H1 (cell line): ENCODE data around the gene OLFML2B. TPM values are rescaled to one million over a fixed set of nuclear protein-coding genes. Genes with fewer than 3 reads are reported as not detected.

Source experiments
- CTCF ChIA-PET: fragments of 300-600 bp; sonication (Branson Sonifier 250); formaldehyde crosslinking; loops from one replicate; lab custom pipeline; 2021; ENCODE audit not compliant: partially characterized antibody; lab: Charles Lee
- POLR2A ChIA-PET: fragments of 300-600 bp; sonication (Branson Sonifier 250); formaldehyde crosslinking; loops from one replicate; lab custom pipeline; 2021; ENCODE audit warnings: inconsistent platforms; ENCODE audit not compliant: partially characterized antibody; lab: Charles Lee
- DNase-seq, 2 experiments: peaks; one replicate each; pipeline versions ENCODE4 v3.0.0 to v3.0.0-alpha.2; 2010 to 2022; ENCODE audit warnings: low spot score in 2 of 2, low read depth in 1 of 2, mixed read lengths in 1 of 2
- FAIRE-seq: peaks from 2 replicates; lab custom pipeline; 2011; peaks lifted over from hg19 to GRCh38; lab: Jason Lieb, UNC
- H2AFZ ChIP-seq: 2 replicates; pipeline ENCODE4 v1.8.1; 2012; ENCODE audit warnings: low read length, inconsistent platforms
- H2AK5ac ChIP-seq: 2 replicates; pipeline ENCODE4 v1.6.1; 2013; ENCODE audit warnings: low read depth, low read length
- H2BK120ac ChIP-seq: replicated peaks from 2 replicates; pipeline ENCODE3; 2013; ENCODE audit warnings: low read depth, low read length, inconsistent platforms
- H2BK12ac ChIP-seq: 2 replicates; pipeline ENCODE4 v1.6.1; 2013; ENCODE audit warnings: low read depth, low read length
- H2BK15ac ChIP-seq: 2 replicates; pipeline ENCODE4 v1.6.1; 2013; ENCODE audit warnings: low read length
- H2BK20ac ChIP-seq: 2 replicates; pipeline ENCODE4 v1.6.1; 2013; ENCODE audit warnings: low read length
- H2BK5ac ChIP-seq: 2 replicates; pipeline ENCODE4 v1.6.1; 2013; ENCODE audit warnings: low read depth, low read length
- H3K14ac ChIP-seq: 2 replicates; pipeline ENCODE4 v1.6.1; 2013; ENCODE audit warnings: inconsistent platforms; ENCODE audit not compliant: insufficient read length
- H3K18ac ChIP-seq: 2 replicates; pipeline ENCODE4 v1.6.1; 2013; ENCODE audit warnings: low read length; ENCODE audit errors: extremely low read depth
- H3K23ac ChIP-seq: 2 replicates; pipeline ENCODE4 v1.6.1; 2013; ENCODE audit warnings: inconsistent platforms; ENCODE audit not compliant: insufficient read length
- H3K23me2 ChIP-seq: 2 replicates; pipeline ENCODE4 v1.6.1; 2013; ENCODE audit warnings: low read depth, low read length
- H3K27ac ChIP-seq: 2 replicates; pipeline ENCODE4 v1.6.1; 2011; ENCODE audit warnings: low read depth, low read length, inconsistent platforms
- H3K27me3 ChIP-seq, 4 experiments: replicated peaks in 1 of 4; 1 replicate in 1 of 4; 2 replicates in 3 of 4; pipeline versions ENCODE4 v1.6.1 to v1.8.1; 2011 to 2013; ENCODE audit warnings: low read length in 3 of 4, mild to moderate bottlenecking in 3 of 4, inconsistent platforms in 2 of 4, mixed read lengths in 2 of 4, moderate library complexity in 1 of 4; ENCODE audit not compliant: control insufficient read depth in 3 of 4, insufficient read depth in 3 of 4; ENCODE audit errors: extremely low read depth in 1 of 4
- H3K36me3 ChIP-seq, 4 experiments: 2 replicates each; pipeline versions ENCODE4 v1.6.1 to v1.8.1; 2011 to 2013; ENCODE audit warnings: mild to moderate bottlenecking in 4 of 4, low read length in 3 of 4, moderate library complexity in 2 of 4, control low read depth in 1 of 4, inconsistent platforms in 1 of 4; ENCODE audit not compliant: insufficient read depth in 4 of 4, control insufficient read depth in 2 of 4
- H3K4ac ChIP-seq: replicated peaks from 2 replicates; pipeline ENCODE3; 2013; ENCODE audit warnings: low read length, low read depth, mixed read lengths, inconsistent platforms; ENCODE audit not compliant: insufficient read length
- H3K4me1 ChIP-seq, 4 experiments: replicated peaks in 1 of 4; 1 replicate in 1 of 4; 2 replicates in 3 of 4; pipeline versions ENCODE4 v1.6.1 to v1.8.1; 2011 to 2013; ENCODE audit warnings: low read length in 3 of 4, inconsistent platforms in 2 of 4, mixed read lengths in 1 of 4; ENCODE audit not compliant: insufficient read depth in 4 of 4, control insufficient read depth in 3 of 4
- H3K4me2 ChIP-seq, 2 experiments: 2 replicates each; pipeline versions ENCODE4 v1.6.1 to v1.8.1; 2011 to 2013; ENCODE audit warnings: low read depth in 2 of 2, low read length in 2 of 2, control low read depth in 1 of 2, inconsistent platforms in 1 of 2, mild to moderate bottlenecking in 1 of 2; ENCODE audit not compliant: insufficient read depth in 1 of 2
- H3K4me3 ChIP-seq, 4 experiments: fragments of 200-600, 300-600 bp in 1 of 4; sonication (generic), shearing (Covaris generic), sonication (Bioruptor Twin) in 1 of 4; 2 replicates each; pipeline versions ENCODE4 v1.5.1 to v1.8.1; 2011 to 2016; ENCODE audit warnings: low read length in 4 of 4, low read depth in 3 of 4, control low read depth in 2 of 4, inconsistent platforms in 2 of 4, mild to moderate bottlenecking in 2 of 4, mixed read lengths in 1 of 4, moderate library complexity in 1 of 4; ENCODE audit not compliant: insufficient read depth in 2 of 4; ENCODE audit errors: extremely low read depth in 1 of 4
- H3K56ac ChIP-seq: replicated peaks from 2 replicates; pipeline ENCODE3; 2013; ENCODE audit warnings: low read depth, mild to moderate bottlenecking, mixed read lengths, low read length, inconsistent platforms; ENCODE audit not compliant: insufficient read length
- H3K79me1 ChIP-seq: 2 replicates; pipeline ENCODE4 v1.6.1; 2013; ENCODE audit warnings: low read depth, low read length, control low read depth
- H3K79me2 ChIP-seq, 2 experiments: 2 replicates each; pipeline versions ENCODE4 v1.6.1 to v1.8.1; 2012 to 2013; ENCODE audit warnings: low read length in 2 of 2, mild to moderate bottlenecking in 2 of 2, inconsistent platforms in 1 of 2; ENCODE audit not compliant: insufficient read depth in 2 of 2, control insufficient read depth in 1 of 2
- H3K9ac ChIP-seq, 4 experiments: replicated peaks in 1 of 4; 1 replicate in 1 of 4; 2 replicates in 3 of 4; pipeline versions ENCODE4 v1.6.1 to v1.8.1; 2011 to 2013; ENCODE audit warnings: low read depth in 3 of 4, low read length in 3 of 4, control low read depth in 2 of 4, mild to moderate bottlenecking in 2 of 4, moderate library complexity in 2 of 4, inconsistent platforms in 1 of 4; ENCODE audit errors: extremely low read depth in 1 of 4
- H3K9me3 ChIP-seq, 2 experiments: 2 replicates each; pipeline versions ENCODE4 v1.6.1 to v1.8.1; 2012 to 2013; ENCODE audit warnings: mild to moderate bottlenecking in 2 of 2, moderate library complexity in 2 of 2, control low read depth in 1 of 2, inconsistent platforms in 1 of 2, low read depth in 1 of 2, low read length in 1 of 2, mixed read lengths in 1 of 2; ENCODE audit not compliant: insufficient read depth in 2 of 2
- H4K20me1 ChIP-seq, 2 experiments: replicated peaks in 1 of 2; 2 replicates each; pipeline versions ENCODE3 to v1.8.1; 2011 to 2013; ENCODE audit warnings: inconsistent platforms in 2 of 2, low read length in 2 of 2, mild to moderate bottlenecking in 1 of 2; ENCODE audit not compliant: insufficient read depth in 2 of 2, control insufficient read depth in 1 of 2
- H4K5ac ChIP-seq: 2 replicates; pipeline ENCODE4 v1.6.1; 2013; ENCODE audit warnings: low read length, low read depth, mixed read lengths, inconsistent platforms; ENCODE audit not compliant: insufficient read length
- H4K8ac ChIP-seq: 2 replicates; pipeline ENCODE4 v1.8.0; 2013; ENCODE audit warnings: mild to moderate bottlenecking, moderate library complexity, low read length, inconsistent platforms; ENCODE audit not compliant: insufficient read depth; ENCODE audit errors: extremely low read depth
- H4K91ac ChIP-seq: replicated peaks from 2 replicates; pipeline ENCODE3; 2013; ENCODE audit warnings: low read length, mixed read lengths, inconsistent platforms; ENCODE audit not compliant: insufficient read length
- BACH1 ChIP-seq: IDR thresholded peaks from 2 replicates; pipeline ENCODE4 v1.6.1; 2012; ENCODE audit warnings: low read length, improper control_type of control experiment
- POU5F1 ChIP-seq: IDR thresholded peaks from 2 replicates; pipeline ENCODE4 v1.6.1; 2011; ENCODE audit warnings: low read depth, mild to moderate bottlenecking, low read length, moderate library complexity
- SP1 ChIP-seq: IDR thresholded peaks from 2 replicates; pipeline ENCODE4 v1.6.1; 2011; ENCODE audit warnings: low read depth, low read length
- TCF12 ChIP-seq: IDR thresholded peaks from 2 replicates; pipeline ENCODE4 v1.6.1; 2011; ENCODE audit warnings: low read depth, mild to moderate bottlenecking, low read length
- ZNF274 ChIP-seq: IDR thresholded peaks from 2 replicates; pipeline ENCODE4 v1.7.0; 2012; ENCODE audit warnings: low read length, borderline replicate concordance; ENCODE audit errors: extremely low read depth
- WGBS, 2 experiments: shearing (Covaris generic) in 1 of 2; methylation state at CpG; one replicate each; pipeline versions ENCODE4 v1.1.6 to v1.1.7; 2013 to 2015; ENCODE audit warnings: low lambda C conversion rate in 2 of 2, mixed read lengths in 2 of 2, inconsistent platforms in 1 of 2, low coverage in 1 of 2, missing lambda C conversion rate in 1 of 2; ENCODE audit not compliant: insufficient replicate concordance in 2 of 2, insufficient coverage in 1 of 2, insufficient read length in 1 of 2; ENCODE audit errors: extremely low coverage in 1 of 2, missing lambda C conversion rate in 1 of 2; 5-methylcytosine and 5-hydroxymethylcytosine counted together
- polyA plus RNA-seq, 7 experiments: library from polyadenylated mRNA; depleted of rRNA in 3 of 7; stranded (reverse) in 5 of 7; unstranded in 2 of 7; fragments of >200 nt in 5 of 7; fragments of 200-250 nt in 2 of 7; gene quantifications; 1 replicate in 5 of 7; 2 replicates in 1 of 7; 4 replicates in 1 of 7; pipeline versions ENCODE4 v1.2.1 to v1.2.3, GENCODE V29; 2011 to 2013; ENCODE audit warnings: missing spikeins in 2 of 7, mixed read lengths in 2 of 7
- total RNA-seq: library from RNA; stranded (reverse); fragmentation: NEBNext Ultra II Directional; extraction: Animal tissue kit (Norgen Biotek cat#: 25700); gene quantifications from 2 replicates; pipeline ENCODE4 v1.2.1, GENCODE V29; 2021

OLFML2B gene
- total and polyA plus RNA-seq, 2 of the 8 experiments (the other 6 are each of a cell fraction or from before 2014, with no cell fraction given) = 6.5 to 10.4 TPM

DNA sequence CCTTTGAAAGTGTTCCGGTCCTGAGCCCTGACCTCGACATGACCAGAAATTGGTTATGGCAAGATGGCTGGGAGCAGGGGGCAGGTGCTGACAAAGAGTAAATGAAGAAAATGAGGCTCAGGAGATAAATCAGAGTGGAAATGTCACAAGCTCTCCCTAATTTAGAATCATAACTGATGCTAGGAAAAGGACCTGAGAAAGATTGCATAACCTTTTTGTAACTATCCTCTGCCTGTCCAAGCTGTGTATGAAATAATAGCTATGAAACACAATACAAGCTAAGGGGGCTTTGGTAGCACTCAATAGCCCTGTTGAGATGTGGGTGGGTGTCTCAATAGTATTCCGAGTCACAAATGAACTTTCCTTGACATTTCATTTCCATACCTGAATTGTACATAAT, 32.9 kb upstream of the OLFML2B start:
- Histone ChIP-seq H3K79me2 (no peaks in the 10 kb centered on the region), H3K79me1 (no peaks in the 10 kb centered on the region), H3K36me3 (no peaks in the 10 kb centered on the region), H2BK5ac (no peak overlapping the region), H3K27ac (no peak overlapping the region), H2BK15ac (no peak overlapping the region), H2AFZ (no peak overlapping the region), H4K8ac (no peak overlapping the region; the same call in 1 of the 2 replicates), H3K4me3 (no peak overlapping the region), H3K4ac (no peak overlapping the region), H4K20me1 (no peaks in the 10 kb centered on the region), H3K27me3 (no peaks in the 10 kb centered on the region), H3K23me2 (no peaks in the 10 kb centered on the region), H4K91ac (no peak overlapping the region), H3K4me2 (no peak overlapping the region), H2BK120ac (no peak overlapping the region), H2AK5ac (no peak overlapping the region), H3K9ac (no peak overlapping the region), H3K56ac (no peak overlapping the region), H2BK20ac (no peak overlapping the region), H2BK12ac (no peak overlapping the region), H3K18ac (no peak overlapping the region), H3K23ac (no peak overlapping the region), H3K9me3 (no peaks in the 10 kb centered on the region), H3K4me1 (no peaks in the 10 kb centered on the region), H3K14ac (no peak overlapping the region), H4K5ac (no peak overlapping the region)
- ChIA-PET POLR2A (interaction anchor here (0.9 to 1.2 kb wide), 2 partner anchors 14 to 89 kb away, joined by 4 to 6 read pairs; no protein-coding TSS in a partner anchor), CTCF (interaction anchor here (0.6 to 2.4 kb wide), 73 partner anchors 8 to 574 kb away, joined by 3 to 32 read pairs (median 4); partner anchors contain the start of gene OLFML2B)
- 97% methylated on average over 3 of the region's 3 CpGs; no CpG with 5 or more reads in 1 of the 2 experiments for WGBS, 2 experiments
- TF ChIP-seq SP1 = no peak
- no peak for TF ChIP-seq POU5F1
- TF ChIP-seq BACH1 = no peak
- TF ChIP-seq ZNF274 = no peak
- no peak for TF ChIP-seq TCF12
- no peak for DNase-seq
- no peak for FAIRE-seq
